Glutamatergic neuron (in vitro differentiated cells): ENCODE data around the gene TXNL4A. TPM values are rescaled to one million over a fixed set of nuclear protein-coding genes. Genes with fewer than 3 reads are reported as not detected.
"Not testable (repeated sequence)": the region's sequence is repeated elsewhere in the genome, so short reads cannot be mapped to it uniquely, and the experiment has no call there.

Experiments used
- DNase-seq: peaks from one replicate; pipeline ENCODE4 v3.0.0; 2022
- H3K27ac Mint-ChIP-seq: one replicate; pipeline ENCODE4 v1.8.0; 2020; ENCODE audit warnings: mild to moderate bottlenecking, mixed read lengths, inconsistent platforms; ENCODE audit not compliant: unreplicated experiment
- H3K27me3 Mint-ChIP-seq: one replicate; pipeline ENCODE4 v1.8.0; 2020; ENCODE audit warnings: mild to moderate bottlenecking, moderate library complexity, mixed read lengths, inconsistent platforms; ENCODE audit not compliant: unreplicated experiment
- H3K36me3 Mint-ChIP-seq: one replicate; pipeline ENCODE4 v1.8.0; 2020; ENCODE audit warnings: mild to moderate bottlenecking, mixed read lengths, inconsistent platforms; ENCODE audit not compliant: unreplicated experiment
- H3K4me1 Mint-ChIP-seq: one replicate; pipeline ENCODE4 v1.8.0; 2020; ENCODE audit warnings: mild to moderate bottlenecking, low read depth, mixed read lengths, inconsistent platforms; ENCODE audit not compliant: unreplicated experiment
- H3K4me3 Mint-ChIP-seq: one replicate; pipeline ENCODE4 v1.8.0; 2020; ENCODE audit warnings: mild to moderate bottlenecking, mixed read lengths, inconsistent platforms; ENCODE audit not compliant: unreplicated experiment
- H3K9me3 Mint-ChIP-seq: one replicate; pipeline ENCODE4 v1.8.0; 2020; ENCODE audit warnings: mild to moderate bottlenecking, moderate library complexity, mixed read lengths, inconsistent platforms; ENCODE audit not compliant: unreplicated experiment
- total RNA-seq: library from RNA; stranded (reverse); fragmentation: NEBNext Ultra II Directional; extraction: Animal tissue kit (Norgen Biotek cat#: 25700); gene quantifications from one replicate; pipeline ENCODE4 v1.2.1, GENCODE V29; 2021; ENCODE audit not compliant: unreplicated experiment
- TF ChIP-seq, protein P1 (sequence below): fragments of 200-600 bp; sonication (generic); IDR thresholded peaks from one replicate; pipeline ENCODE4 v1.5.0; 2021; ENCODE audit not compliant: partially characterized antibody, unreplicated experiment

TXNL4A gene
- total RNA-seq, 1 donor from 2014 or later = 104 TPM

DNA sequence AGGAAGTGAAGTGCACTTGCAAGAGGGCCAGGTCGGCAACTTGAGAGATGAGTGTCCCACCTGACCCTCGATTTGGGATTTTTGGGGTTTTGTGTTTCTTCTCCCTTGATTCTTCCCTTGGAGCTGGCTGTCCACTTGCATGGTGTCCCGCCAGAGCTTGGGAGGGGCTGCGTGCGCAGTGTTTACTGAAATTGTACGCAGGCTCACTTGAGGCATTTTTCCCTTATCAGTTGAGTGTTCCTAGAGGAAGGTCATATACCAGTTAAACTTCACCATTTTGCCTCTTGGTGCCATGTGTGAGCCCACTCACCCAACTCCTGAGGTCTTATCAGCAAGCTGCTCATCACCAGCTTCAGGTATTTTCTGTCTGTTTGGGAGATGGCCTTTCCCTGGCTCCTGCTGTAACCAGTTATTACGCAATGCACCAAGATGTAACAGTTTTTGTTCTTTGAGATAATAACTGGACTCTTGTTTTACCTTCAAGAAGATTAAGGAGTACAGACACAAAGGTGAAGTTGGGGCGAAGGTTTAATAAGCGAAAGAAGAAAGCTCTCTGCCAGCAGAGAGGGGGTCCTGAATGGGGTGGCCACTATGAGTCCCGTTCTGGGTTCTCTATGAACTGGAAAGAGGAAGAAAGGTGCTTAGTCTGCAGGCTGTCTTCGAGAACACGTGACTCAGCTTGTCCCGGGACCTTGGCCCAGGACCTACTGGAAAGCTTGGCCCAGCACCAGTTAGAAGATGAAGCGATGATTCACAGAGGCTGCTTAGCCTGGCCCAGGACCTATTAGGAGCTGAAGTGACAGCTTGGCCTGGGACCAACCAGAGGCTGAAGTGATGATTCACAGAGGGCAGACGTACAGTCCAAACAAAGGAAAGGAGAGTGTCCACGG is 21.5 kb upstream of the TXNL4A start:
- peaks cover 65% of the 10 kb centered on the region for H3K36me3 Mint-ChIP-seq
- no peak overlapping the region for H3K27ac Mint-ChIP-seq
- no peak overlapping the region for H3K4me3 Mint-ChIP-seq
- H3K4me1 Mint-ChIP-seq = no peaks in the 10 kb centered on the region
- H3K9me3 Mint-ChIP-seq = peaks cover 16% of the 10 kb centered on the region
- DNase-seq = no peak
- peaks cover 6% of the 10 kb centered on the region for H3K27me3 Mint-ChIP-seq
- TF ChIP-seq, protein P1, sequence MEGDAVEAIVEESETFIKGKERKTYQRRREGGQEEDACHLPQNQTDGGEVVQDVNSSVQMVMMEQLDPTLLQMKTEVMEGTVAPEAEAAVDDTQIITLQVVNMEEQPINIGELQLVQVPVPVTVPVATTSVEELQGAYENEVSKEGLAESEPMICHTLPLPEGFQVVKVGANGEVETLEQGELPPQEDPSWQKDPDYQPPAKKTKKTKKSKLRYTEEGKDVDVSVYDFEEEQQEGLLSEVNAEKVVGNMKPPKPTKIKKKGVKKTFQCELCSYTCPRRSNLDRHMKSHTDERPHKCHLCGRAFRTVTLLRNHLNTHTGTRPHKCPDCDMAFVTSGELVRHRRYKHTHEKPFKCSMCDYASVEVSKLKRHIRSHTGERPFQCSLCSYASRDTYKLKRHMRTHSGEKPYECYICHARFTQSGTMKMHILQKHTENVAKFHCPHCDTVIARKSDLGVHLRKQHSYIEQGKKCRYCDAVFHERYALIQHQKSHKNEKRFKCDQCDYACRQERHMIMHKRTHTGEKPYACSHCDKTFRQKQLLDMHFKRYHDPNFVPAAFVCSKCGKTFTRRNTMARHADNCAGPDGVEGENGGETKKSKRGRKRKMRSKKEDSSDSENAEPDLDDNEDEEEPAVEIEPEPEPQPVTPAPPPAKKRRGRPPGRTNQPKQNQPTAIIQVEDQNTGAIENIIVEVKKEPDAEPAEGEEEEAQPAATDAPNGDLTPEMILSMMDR = no peak

DNA sequence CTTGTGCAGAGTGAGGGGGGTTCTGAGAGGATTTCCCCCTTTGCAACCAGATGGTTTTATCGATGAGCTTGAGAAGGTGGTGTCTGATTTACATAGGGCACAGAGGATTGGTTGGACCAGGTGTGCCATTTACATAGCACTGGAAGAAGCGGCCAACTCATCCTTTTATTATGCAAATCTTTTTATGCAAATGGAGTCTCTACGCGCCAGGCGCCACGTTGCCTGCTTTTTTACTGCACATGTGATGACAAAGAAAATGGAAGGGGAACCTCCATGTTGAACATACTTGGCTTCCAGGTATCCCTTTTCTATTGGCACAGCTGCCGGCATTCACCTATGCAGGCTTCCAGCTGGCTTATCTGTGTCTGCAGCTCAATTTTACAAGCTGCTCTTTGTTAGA is 18.4 kb upstream of the TXNL4A start:
- H3K4me1 Mint-ChIP-seq = no peaks in the 10 kb centered on the region
- no peak overlapping the region for H3K4me3 Mint-ChIP-seq
- peaks cover 57% of the 10 kb centered on the region for H3K36me3 Mint-ChIP-seq
- no peak overlapping the region for H3K27ac Mint-ChIP-seq
- no peak for DNase-seq
- TF ChIP-seq, protein P1 = no peak
- H3K27me3 Mint-ChIP-seq = peaks cover 6% of the 10 kb centered on the region
- peaks cover 17% of the 10 kb centered on the region for H3K9me3 Mint-ChIP-seq

DNA sequence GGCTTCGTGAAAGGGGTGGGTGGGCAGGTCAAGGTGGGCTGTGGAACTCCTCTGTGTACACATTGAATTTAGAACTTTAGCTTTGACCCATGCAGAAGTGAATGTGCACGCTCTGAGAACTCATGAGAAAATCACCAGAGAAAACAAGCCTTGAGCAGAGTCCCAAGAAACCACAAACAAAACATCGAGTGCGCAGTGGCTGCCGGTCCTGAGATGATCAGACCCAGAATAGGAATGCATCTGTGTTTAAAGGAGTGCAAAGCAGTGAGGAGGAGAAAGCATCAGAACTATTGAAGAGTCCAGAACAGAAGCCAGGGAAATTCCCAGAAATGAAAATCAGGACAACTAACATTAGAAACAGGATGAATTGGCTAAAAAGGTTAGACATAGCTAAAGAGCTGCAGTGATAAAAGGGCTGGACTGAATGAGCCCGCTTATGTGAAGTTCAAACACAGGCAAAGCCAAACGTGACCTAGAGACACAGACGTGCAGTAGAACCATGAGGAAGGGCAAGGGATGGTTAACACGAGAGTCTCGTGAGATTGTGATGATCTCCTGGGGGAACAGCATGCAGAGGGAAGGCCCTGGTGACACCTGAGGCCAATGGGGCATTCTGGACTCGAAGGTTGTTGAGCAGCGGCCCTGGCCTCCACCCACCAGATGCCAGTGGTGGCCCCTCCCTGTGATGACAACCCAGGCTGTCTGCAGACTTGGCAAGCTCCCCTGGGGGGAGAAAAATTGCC is 16.4 kb upstream of the TXNL4A start:
- DNase-seq = no peak
- Mint-ChIP-seq H3K4me3 (no peak overlapping the region), H3K9me3 (peaks cover 21% of the 10 kb centered on the region), H3K27ac (peak overlapping the region; percentile 20), H3K27me3 (peaks cover 6% of the 10 kb centered on the region), H3K4me1 (no peaks in the 10 kb centered on the region), H3K36me3 (peaks cover 49% of the 10 kb centered on the region)
- TF ChIP-seq, protein P1 = no peak

DNA sequence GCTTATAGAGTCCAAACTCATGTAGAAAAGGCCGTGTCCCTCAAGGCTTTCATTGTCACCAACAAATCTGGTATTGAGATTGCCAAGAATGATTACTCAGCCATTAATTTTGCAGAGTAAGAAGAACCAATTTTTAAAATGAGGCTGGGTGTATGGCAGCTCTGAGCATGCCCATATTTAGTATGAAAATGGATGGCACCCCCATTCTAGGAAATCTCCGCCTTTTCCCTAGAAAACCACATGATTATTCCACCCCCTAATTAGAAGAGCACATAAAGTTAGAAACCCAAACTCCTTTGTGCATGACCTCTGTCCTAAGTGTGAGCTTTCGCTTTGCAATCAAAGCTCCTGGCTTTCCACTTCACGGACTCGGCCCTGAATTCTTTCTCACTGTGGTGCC is 14.1 kb upstream of the TXNL4A start:
- H3K9me3 Mint-ChIP-seq = peaks cover 10% of the 10 kb centered on the region
- H3K4me3 Mint-ChIP-seq = no peak overlapping the region
- H3K27me3 Mint-ChIP-seq = peaks cover 3% of the 10 kb centered on the region
- H3K36me3 Mint-ChIP-seq = peaks cover 33% of the 10 kb centered on the region
- TF ChIP-seq, protein P1 = no peak
- no peak for DNase-seq
- no peaks in the 10 kb centered on the region for H3K4me1 Mint-ChIP-seq
- H3K27ac Mint-ChIP-seq = no peak overlapping the region

GRCh38 chr18:80000877-80001276 is 12.5 kb upstream of the TXNL4A start:
- H3K4me3 Mint-ChIP-seq = no peak overlapping the region
- peaks cover 2% of the 10 kb centered on the region for H3K27me3 Mint-ChIP-seq
- no peak overlapping the region for H3K27ac Mint-ChIP-seq
- DNase-seq = no peak
- H3K4me1 Mint-ChIP-seq = no peaks in the 10 kb centered on the region
- peaks cover 22% of the 10 kb centered on the region for H3K36me3 Mint-ChIP-seq
- TF ChIP-seq, protein P1 = no peak
- H3K9me3 Mint-ChIP-seq = peaks cover 10% of the 10 kb centered on the region

GRCh38 chr18:79999701-80000100 is 11.3 kb upstream of the TXNL4A start:
- H3K27ac Mint-ChIP-seq, H3K27me3 Mint-ChIP-seq, H3K9me3 Mint-ChIP-seq, H3K4me1 Mint-ChIP-seq, H3K4me3 Mint-ChIP-seq, DNase-seq: not testable (repeated sequence)
- H3K36me3 Mint-ChIP-seq = peaks cover 22% of the 10 kb centered on the region
